ENCODE measurements around the gene POLR1E. TPM values are rescaled to one million over a fixed set of nuclear protein-coding genes. Genes with fewer than 3 reads are reported as not detected.

POLR1E gene
- total and polyA plus RNA-seq, 9 of the 15 experiments (the other 6 are each of a cell fraction or from before 2014, with no cell fraction given), result 18.9 to 102 (median 74.4) TPM

GRCh38 chr9:37466037-37466709, 19.6 kb upstream of the POLR1E start (continued):
- peak; percentile 71; the same call in 1 of the 2 replicates for TF ChIP-seq AFF4 (CRISPR knock-in tag; IDR thresholded peaks at IDR 0.05)
- TF ChIP-seq MAZ (CRISPR knock-in tag; conservative IDR thresholded peaks at IDR 0.05 in 1 of 2, IDR thresholded peaks at IDR 0.05 in 1 of 2), result peak; percentile 30 to 64; a peak in 1 of 4 replicates
- 0 out of 2 replicates have a peak, but pooled peaks have one; percentile 57 for TF ChIP-seq NBN (IDR thresholded peaks at IDR 0.05; ENCODE audit: low read depth)
- no peak for TF ChIP-seq JUNB (CRISPR knock-in tag; conservative IDR thresholded peaks at IDR 0.05)
- no peak for TF ChIP-seq ARID1B (IDR thresholded peaks at IDR 0.05)
- no peak for TF ChIP-seq ZNF584 (CRISPR knock-in tag; IDR thresholded peaks at IDR 0.05; ENCODE audit: low read depth)
- TF ChIP-seq GABPB2 (CRISPR knock-in tag; conservative IDR thresholded peaks at IDR 0.05), result no peak
- no peak for TF ChIP-seq DLX4 (CRISPR knock-in tag; IDR thresholded peaks at IDR 0.05)
- no peak for TF ChIP-seq PHTF2 (CRISPR knock-in tag; IDR thresholded peaks at IDR 0.05)
- no peak for TF ChIP-seq ZNF512 (tag; IDR thresholded peaks at IDR 0.05)
- peak; percentile 60 for TF ChIP-seq POLR3A (IDR thresholded peaks at IDR 0.05; ENCODE audit: borderline replicate concordance, extremely low read depth, insufficient read depth, insufficient read length)
- no peak for TF ChIP-seq ELK3 (CRISPR knock-in tag; IDR thresholded peaks at IDR 0.05)
- TF ChIP-seq HMG20B (CRISPR knock-in tag; IDR thresholded peaks at IDR 0.05), result no peak
- TF ChIP-seq POLR2B (IDR thresholded peaks at IDR 0.05; ENCODE audit: low read depth, partially characterized antibody), result peak; percentile 19
- TF ChIP-seq NKRF (IDR thresholded peaks at IDR 0.05; ENCODE audit: borderline replicate concordance), result peak; percentile 34
- TF ChIP-seq CBX5 (IDR thresholded peaks at IDR 0.05; ENCODE audit: borderline replicate concordance, low read depth), result no peak
- TF ChIP-seq RBM34 (IDR thresholded peaks at IDR 0.05; ENCODE audit: borderline replicate concordance, insufficient read depth, low read length), result no peak
- no peak for TF ChIP-seq XRCC3 (IDR thresholded peaks at IDR 0.05)

Data from K562 (cell line).